ENCODE results near the gene LRRC4C. TPM values are rescaled to one million over a fixed set of nuclear protein-coding genes. Genes with fewer than 3 reads are reported as not detected.

Gene LRRC4C
- total RNA-seq, 2 donors from 2014 or later: 0.42 TPM; not detected in 1

GRCh38 chr11:40722179-40722795 is 737.2 kb downstream of the LRRC4C start:
- no peak overlapping the region for H3K9ac ChIP-seq (ENCODE audit: low read depth in 2 of 2, low read length in 2 of 2)
- DNase-seq: no peak
- intact Hi-C loops (cut with DNase I): no loop called here
- no peak for TF ChIP-seq CTCF (IDR thresholded peaks at IDR 0.05)
- H3K27me3 ChIP-seq: no peaks in the 10 kb centered on the region
- H3K4me3 ChIP-seq: no peak overlapping the region
- no peak overlapping the region for H3K27ac ChIP-seq
- H3K36me3 ChIP-seq: no peaks in the 10 kb centered on the region
- H3K4me1 ChIP-seq: no peaks in the 10 kb centered on the region
- no peaks in the 10 kb centered on the region for H3K9me3 ChIP-seq

GRCh38 chr11:40716344-40717130 is 742.9 kb downstream of the LRRC4C start:
- Histone ChIP-seq H3K36me3 (no peaks in the 10 kb centered on the region), H3K4me1 (no peaks in the 10 kb centered on the region)
- intact Hi-C loops (cut with DNase I): no loop called here

GRCh38 chr11:40713083-40713482 is 746.4 kb downstream of the LRRC4C start:
- Histone ChIP-seq H3K4me3 (no peak overlapping the region), H3K9ac (ENCODE audit: low read depth in 2 of 2, low read length in 2 of 2) (no peak overlapping the region), H3K27me3 (no peaks in the 10 kb centered on the region), H3K27ac (no peak overlapping the region), H3K36me3 (no peaks in the 10 kb centered on the region), H3K4me1 (no peaks in the 10 kb centered on the region), H3K9me3 (no peaks in the 10 kb centered on the region)
- intact Hi-C loops (cut with DNase I): no loop called here
- no peak for TF ChIP-seq CTCF (IDR thresholded peaks at IDR 0.05)
- DNase-seq: no peak

More at GRCh38 chr11:40716344-40717130, 742.9 kb downstream of the LRRC4C start:
- H3K27ac ChIP-seq: no peak overlapping the region
- no peak overlapping the region for H3K4me3 ChIP-seq
- no peak for DNase-seq
- no peaks in the 10 kb centered on the region for H3K9me3 ChIP-seq
- no peak for TF ChIP-seq CTCF (IDR thresholded peaks at IDR 0.05)
- H3K27me3 ChIP-seq: no peaks in the 10 kb centered on the region
- no peak overlapping the region for H3K9ac ChIP-seq (ENCODE audit: low read depth in 2 of 2, low read length in 2 of 2)

- no peak for TF ChIP-seq CTCF (IDR thresholded peaks at IDR 0.05)
- H3K9me3 ChIP-seq: no peaks in the 10 kb centered on the region
- no peak for DNase-seq
- intact Hi-C loops (cut with DNase I): no loop called here
- no peaks in the 10 kb centered on the region for H3K27me3 ChIP-seq
- H3K9ac ChIP-seq (ENCODE audit: low read depth in 2 of 2, low read length in 2 of 2): no peak overlapping the region
- no peak overlapping the region for H3K27ac ChIP-seq
- H3K36me3 ChIP-seq: no peaks in the 10 kb centered on the region
- no peaks in the 10 kb centered on the region for H3K4me1 ChIP-seq
- no peak overlapping the region for H3K4me3 ChIP-seq
Observed at GRCh38 chr11:40701027-40701426, 758.4 kb downstream of the LRRC4C start.

- Histone ChIP-seq H3K27me3 (no peaks in the 10 kb centered on the region), H3K36me3 (no peaks in the 10 kb centered on the region), H3K4me3 (no peak overlapping the region), H3K9ac (ENCODE audit: low read depth in 2 of 2, low read length in 2 of 2) (no peak overlapping the region), H3K27ac (no peak overlapping the region), H3K4me1 (no peaks in the 10 kb centered on the region), H3K9me3 (no peaks in the 10 kb centered on the region)
- no peak for DNase-seq
- intact Hi-C loops (cut with DNase I): no loop called here
- TF ChIP-seq CTCF (IDR thresholded peaks at IDR 0.05): no peak
Observed at GRCh38 chr11:40689823-40690222, 769.6 kb downstream of the LRRC4C start.
